NCI-H1694 (cell line): ENCODE results near the gene REM2.
A peak's percentile ranks its signal among the peaks of the same experiment; 100 is the strongest.
"Not testable (repeated sequence)": the region's sequence is repeated elsewhere in the genome, so short reads cannot be mapped to it uniquely, and the experiment has no call there.

Experiments
- DNase-seq: peaks from one replicate; lab custom pipeline; 2025; lab: John Stamatoyannopoulos, UW

Gene REM2

GRCh38 chr14:22897357-22897756, 14.3 kb downstream of the REM2 start:
- DNase-seq, result no peak

- DNase-seq, result no peak
Observed at GRCh38 chr14:22898302-22899090, 15.5 kb downstream of the REM2 start.

GRCh38 chr14:22900081-22900799, 17.2 kb downstream of the REM2 start:
- peak; percentile 82 for DNase-seq

- DNase-seq, result no peak
Observed at GRCh38 chr14:22901799-22902198, 18.8 kb downstream of the REM2 start.

GRCh38 chr14:22903742-22904087, 20.7 kb downstream of the REM2 start:
- no peak for DNase-seq

- DNase-seq, result no peak
Observed at GRCh38 chr14:22905627-22906026, 22.6 kb downstream of the REM2 start.

- no peak for DNase-seq
Observed at GRCh38 chr14:22906073-22906472, 23.1 kb downstream of the REM2 start.

- no peak for DNase-seq
Observed at GRCh38 chr14:22907429-22907828, 24.4 kb downstream of the REM2 start.

- DNase-seq, result no peak
Observed at GRCh38 chr14:22908601-22909000, 25.6 kb downstream of the REM2 start.

GRCh38 chr14:22910916-22911315, 27.9 kb downstream of the REM2 start:
- no peak for DNase-seq

- DNase-seq, result not testable (repeated sequence)
Observed at GRCh38 chr14:22914836-22915235, 31.8 kb downstream of the REM2 start.

GRCh38 chr14:22915886-22916521, 33.0 kb downstream of the REM2 start:
- DNase-seq, result no peak

GRCh38 chr14:22918804-22919600, 36.0 kb downstream of the REM2 start, which contains the start of gene RBM23:
RBM23 (minus strand) TSS chr14:22919149.
- peak; percentile 96 for DNase-seq

GRCh38 chr14:22919601-22919921, 36.5 kb downstream of the REM2 start:
- DNase-seq, result no peak

- no peak for DNase-seq
Observed at GRCh38 chr14:22920697-22921096, 37.7 kb downstream of the REM2 start.

- DNase-seq, result no peak
Observed at GRCh38 chr14:22922294-22922693, 39.3 kb downstream of the REM2 start.

GRCh38 chr14:22923746-22924145, 40.7 kb downstream of the REM2 start:
- DNase-seq, result no peak

- DNase-seq, result no peak
Observed at GRCh38 chr14:22925513-22925912, 42.5 kb downstream of the REM2 start.

- no peak for DNase-seq
Observed at GRCh38 chr14:22926316-22926715, 43.3 kb downstream of the REM2 start.

- DNase-seq, result no peak
Observed at GRCh38 chr14:22928237-22929103, 45.4 kb downstream of the REM2 start.
